Measurements from ENCODE around the gene SLMAP. TPM values are rescaled to one million over a fixed set of nuclear protein-coding genes. Genes with fewer than 3 reads are reported as not detected.

Gene SLMAP
- total and polyA plus RNA-seq, 7 donors, result 28.2 to 745 (median 300) TPM

- intact Hi-C loops (cut with DNase I), result loop anchor here (2.0 to 5.0 kb wide), 2 partner anchors 55 to 62 kb away; partner anchors contain the start of gene FLNB
- no peaks in the 10 kb centered on the region for H3K9me3 ChIP-seq
- no peak for TF ChIP-seq POLR2AphosphoS5 (IDR thresholded peaks at IDR 0.05)
- TF ChIP-seq CTCF (IDR thresholded peaks at IDR 0.05), result no peak
- TF ChIP-seq POLR2A (IDR thresholded peaks at IDR 0.05), result no peak
- no peak for TF ChIP-seq EP300 (IDR thresholded peaks at IDR 0.05)
- peak overlapping the region; percentile 90 to 98 (median 92) for H3K27ac ChIP-seq
- no peak for DNase-seq
- no peaks in the 10 kb centered on the region for H3K27me3 ChIP-seq
- peaks cover 0 to 65% (median 54%) of the 10 kb centered on the region in 4 donors for H3K4me1 ChIP-seq
- 89 to 92% methylated on average over 5 of the region's 5 CpGs for WGBS, 2 donors
- no peak overlapping the region for H3K4me3 ChIP-seq
- no peaks in the 10 kb centered on the region for H3K36me3 ChIP-seq
These were observed 196.5 kb downstream of the SLMAP start for GRCh38 chr3:57952651-57953050.

- H3K4me1 ChIP-seq, result peaks cover 0 to 56% (median 45%) of the 10 kb centered on the region in 4 donors
- no peaks in the 10 kb centered on the region for H3K9me3 ChIP-seq
- intact Hi-C loops (cut with DNase I), result loop anchor here (2.0 to 5.0 kb wide), 2 partner anchors 54 to 63 kb away; partner anchors contain the start of gene FLNB
- no peaks in the 10 kb centered on the region for H3K36me3 ChIP-seq
- WGBS, 2 donors, result 81 to 88% methylated on average over 7 of the region's 7 CpGs
- no peak overlapping the region for H3K4me3 ChIP-seq
- H3K27me3 ChIP-seq, result no peaks in the 10 kb centered on the region
- peak overlapping the region; percentile 90 to 98 (median 92) for H3K27ac ChIP-seq
- TF ChIP-seq CTCF (IDR thresholded peaks at IDR 0.05) (no peak), POLR2A (IDR thresholded peaks at IDR 0.05) (no peak), EP300 (IDR thresholded peaks at IDR 0.05) (no peak), POLR2AphosphoS5 (IDR thresholded peaks at IDR 0.05) (no peak)
- DNase-seq, result no peak
These were observed 197.5 kb downstream of the SLMAP start for GRCh38 chr3:57953576-57953975.

GRCh38 chr3:57956119-57956832, 200.2 kb downstream of the SLMAP start:
- H3K4me3 ChIP-seq, result no peak overlapping the region
- H3K36me3 ChIP-seq, result no peaks in the 10 kb centered on the region
- TF ChIP-seq EP300 (IDR thresholded peaks at IDR 0.05) (no peak), POLR2A (IDR thresholded peaks at IDR 0.05) (no peak), POLR2AphosphoS5 (IDR thresholded peaks at IDR 0.05) (no peak), CTCF (IDR thresholded peaks at IDR 0.05) (no peak)
- H3K9me3 ChIP-seq, result no peaks in the 10 kb centered on the region
- H3K27ac ChIP-seq, result peak overlapping the region in 3 of 4 donors; percentile 1 to 98 (median 6)
- intact Hi-C loops (cut with DNase I), result no loop called here
- no peak for DNase-seq
- WGBS, 2 donors, result 75 to 83% methylated on average over 3 of the region's 3 CpGs
- peaks cover 0 to 54% (median 35%) of the 10 kb centered on the region in 4 donors for H3K4me1 ChIP-seq
- no peaks in the 10 kb centered on the region for H3K27me3 ChIP-seq

- WGBS, 2 donors, result 43 to 78% methylated on average over 2 of the region's 2 CpGs
- Histone ChIP-seq H3K4me3 (no peak overlapping the region), H3K27ac (peak overlapping the region in 3 of 4 donors; percentile 1 to 98 (median 6)), H3K4me1 (peaks cover 0 to 49% (median 30%) of the 10 kb centered on the region in 4 donors), H3K36me3 (no peaks in the 10 kb centered on the region), H3K27me3 (no peaks in the 10 kb centered on the region), H3K9me3 (no peaks in the 10 kb centered on the region)
- DNase-seq, result no peak
- no peak for TF ChIP-seq CTCF (IDR thresholded peaks at IDR 0.05)
- no peak for TF ChIP-seq POLR2AphosphoS5 (IDR thresholded peaks at IDR 0.05)
- no peak for TF ChIP-seq EP300 (IDR thresholded peaks at IDR 0.05)
- no peak for TF ChIP-seq POLR2A (IDR thresholded peaks at IDR 0.05)
- intact Hi-C loops (cut with DNase I), result no loop called here
These were observed 200.7 kb downstream of the SLMAP start for GRCh38 chr3:57956833-57957174.

Data from sigmoid colon (tissue), 7 donors.